ENCODE results near the gene MEI1. TPM values are rescaled to one million over a fixed set of nuclear protein-coding genes. Genes with fewer than 3 reads are reported as not detected.
"Not testable (repeated sequence)": the region's sequence is repeated elsewhere in the genome, so short reads cannot be mapped to it uniquely, and the experiment has no call there.

MEI1 gene
- total RNA-seq, 1 donor from 2014 or later: 1.3 TPM

- no peaks in the 10 kb centered on the region for H3K27me3 Mint-ChIP-seq (ENCODE audit: low read depth)
These were observed 37.6 kb upstream of the MEI1 start for GRCh38 chr22:41661713-41662112.

GRCh38 chr22:41663594-41663993 is 35.7 kb upstream of the MEI1 start:
- H3K27me3 Mint-ChIP-seq (ENCODE audit: low read depth); H3K4me3 Mint-ChIP-seq; H3K9me3 Mint-ChIP-seq; H3K27ac Mint-ChIP-seq; DNase-seq (ENCODE audit: low spot score in 2 of 2, unreplicated experiment in 2 of 2): not testable (repeated sequence)
- Mint-ChIP-seq H3K36me3 (peaks cover 27% of the 10 kb centered on the region), H3K4me1 (peaks cover 16% of the 10 kb centered on the region)

More at GRCh38 chr22:41661713-41662112, 37.6 kb upstream of the MEI1 start:
- peaks cover 3% of the 10 kb centered on the region for H3K9me3 Mint-ChIP-seq
- DNase-seq (ENCODE audit: low spot score in 2 of 2, unreplicated experiment in 2 of 2): no peak
- H3K4me1 Mint-ChIP-seq: peaks cover 9% of the 10 kb centered on the region
- H3K36me3 Mint-ChIP-seq: peaks cover 33% of the 10 kb centered on the region
- TF ChIP-seq CTCF (IDR thresholded peaks at IDR 0.05; ENCODE audit: unreplicated experiment): no peak
- no peak overlapping the region for H3K4me3 Mint-ChIP-seq
- H3K27ac Mint-ChIP-seq: no peak overlapping the region

- DNase-seq (ENCODE audit: low spot score in 2 of 2, unreplicated experiment in 2 of 2): no peak
- no peak overlapping the region for H3K4me3 Mint-ChIP-seq
- H3K36me3 Mint-ChIP-seq: peaks cover 22% of the 10 kb centered on the region
- peaks cover 3% of the 10 kb centered on the region for H3K9me3 Mint-ChIP-seq
- H3K27ac Mint-ChIP-seq: peak overlapping the region; percentile 53
- no peaks in the 10 kb centered on the region for H3K27me3 Mint-ChIP-seq (ENCODE audit: low read depth)
- H3K4me1 Mint-ChIP-seq: peaks cover 20% of the 10 kb centered on the region
- no peak for TF ChIP-seq CTCF (IDR thresholded peaks at IDR 0.05; ENCODE audit: unreplicated experiment)
These were observed 34.8 kb upstream of the MEI1 start for GRCh38 chr22:41664490-41664889.

- TF ChIP-seq CTCF (IDR thresholded peaks at IDR 0.05; ENCODE audit: unreplicated experiment): no peak
- H3K4me3 Mint-ChIP-seq: no peak overlapping the region
- H3K27ac Mint-ChIP-seq: no peak overlapping the region
- no peak for DNase-seq (ENCODE audit: low spot score in 2 of 2, unreplicated experiment in 2 of 2)
- H3K9me3 Mint-ChIP-seq: peaks cover 3% of the 10 kb centered on the region
- H3K27me3 Mint-ChIP-seq (ENCODE audit: low read depth): no peaks in the 10 kb centered on the region
- H3K36me3 Mint-ChIP-seq: peaks cover 20% of the 10 kb centered on the region
- peaks cover 21% of the 10 kb centered on the region for H3K4me1 Mint-ChIP-seq
These were observed 34.4 kb upstream of the MEI1 start for GRCh38 chr22:41664951-41665350.

- Mint-ChIP-seq H3K36me3 (peaks cover under 1% of the 10 kb centered on the region), H3K4me3 (no peak overlapping the region), H3K27me3 (ENCODE audit: low read depth) (no peaks in the 10 kb centered on the region), H3K4me1 (peaks cover 14% of the 10 kb centered on the region), H3K9me3 (no peaks in the 10 kb centered on the region), H3K27ac (peak overlapping the region; percentile 62)
- no peak for DNase-seq (ENCODE audit: low spot score in 2 of 2, unreplicated experiment in 2 of 2)
- no peak for TF ChIP-seq CTCF (IDR thresholded peaks at IDR 0.05; ENCODE audit: unreplicated experiment)
These were observed 30.1 kb upstream of the MEI1 start for GRCh38 chr22:41668971-41669911.

- not testable (repeated sequence) for DNase-seq (ENCODE audit: low spot score in 2 of 2, unreplicated experiment in 2 of 2); H3K36me3 Mint-ChIP-seq; H3K9me3 Mint-ChIP-seq; H3K27ac Mint-ChIP-seq; H3K27me3 Mint-ChIP-seq (ENCODE audit: low read depth); H3K4me3 Mint-ChIP-seq
- H3K4me1 Mint-ChIP-seq: peaks cover 11% of the 10 kb centered on the region
These were observed 27.2 kb upstream of the MEI1 start for GRCh38 chr22:41672096-41672495.
